H1 (cell line): Measurements from ENCODE around the gene ABTB1. TPM values are rescaled to one million over a fixed set of nuclear protein-coding genes. Genes with fewer than 3 reads are reported as not detected.

Source experiments
- CTCF ChIA-PET: fragments of 300-600 bp; sonication (Branson Sonifier 250); formaldehyde crosslinking; loops from one replicate; lab custom pipeline; 2021; ENCODE audit not compliant: partially characterized antibody; lab: Charles Lee
- POLR2A ChIA-PET: fragments of 300-600 bp; sonication (Branson Sonifier 250); formaldehyde crosslinking; loops from one replicate; lab custom pipeline; 2021; ENCODE audit warnings: inconsistent platforms; ENCODE audit not compliant: partially characterized antibody; lab: Charles Lee
- DNase-seq, 2 experiments: peaks; one replicate each; pipeline versions ENCODE4 v3.0.0 to v3.0.0-alpha.2; 2010 to 2022; ENCODE audit warnings: low spot score in 2 of 2, low read depth in 1 of 2, mixed read lengths in 1 of 2
- FAIRE-seq: peaks from 2 replicates; lab custom pipeline; 2011; peaks lifted over from hg19 to GRCh38; lab: Jason Lieb, UNC
- H2AFZ ChIP-seq: 2 replicates; pipeline ENCODE4 v1.8.1; 2012; ENCODE audit warnings: low read length, inconsistent platforms
- H2AK5ac ChIP-seq: 2 replicates; pipeline ENCODE4 v1.6.1; 2013; ENCODE audit warnings: low read depth, low read length
- H2BK120ac ChIP-seq: replicated peaks from 2 replicates; pipeline ENCODE3; 2013; ENCODE audit warnings: low read depth, low read length, inconsistent platforms
- H2BK12ac ChIP-seq: 2 replicates; pipeline ENCODE4 v1.6.1; 2013; ENCODE audit warnings: low read depth, low read length
- H2BK15ac ChIP-seq: 2 replicates; pipeline ENCODE4 v1.6.1; 2013; ENCODE audit warnings: low read length
- H2BK20ac ChIP-seq: 2 replicates; pipeline ENCODE4 v1.6.1; 2013; ENCODE audit warnings: low read length
- H2BK5ac ChIP-seq: 2 replicates; pipeline ENCODE4 v1.6.1; 2013; ENCODE audit warnings: low read depth, low read length
- H3K14ac ChIP-seq: 2 replicates; pipeline ENCODE4 v1.6.1; 2013; ENCODE audit warnings: inconsistent platforms; ENCODE audit not compliant: insufficient read length
- H3K18ac ChIP-seq: 2 replicates; pipeline ENCODE4 v1.6.1; 2013; ENCODE audit warnings: low read length; ENCODE audit errors: extremely low read depth
- H3K23ac ChIP-seq: 2 replicates; pipeline ENCODE4 v1.6.1; 2013; ENCODE audit warnings: inconsistent platforms; ENCODE audit not compliant: insufficient read length
- H3K23me2 ChIP-seq: 2 replicates; pipeline ENCODE4 v1.6.1; 2013; ENCODE audit warnings: low read depth, low read length
- H3K27ac ChIP-seq: 2 replicates; pipeline ENCODE4 v1.6.1; 2011; ENCODE audit warnings: low read depth, low read length, inconsistent platforms
- H3K27me3 ChIP-seq, 4 experiments: replicated peaks in 1 of 4; 1 replicate in 1 of 4; 2 replicates in 3 of 4; pipeline versions ENCODE4 v1.6.1 to v1.8.1; 2011 to 2013; ENCODE audit warnings: low read length in 3 of 4, mild to moderate bottlenecking in 3 of 4, inconsistent platforms in 2 of 4, mixed read lengths in 2 of 4, moderate library complexity in 1 of 4; ENCODE audit not compliant: control insufficient read depth in 3 of 4, insufficient read depth in 3 of 4; ENCODE audit errors: extremely low read depth in 1 of 4
- H3K36me3 ChIP-seq, 4 experiments: 2 replicates each; pipeline versions ENCODE4 v1.6.1 to v1.8.1; 2011 to 2013; ENCODE audit warnings: mild to moderate bottlenecking in 4 of 4, low read length in 3 of 4, moderate library complexity in 2 of 4, control low read depth in 1 of 4, inconsistent platforms in 1 of 4; ENCODE audit not compliant: insufficient read depth in 4 of 4, control insufficient read depth in 2 of 4
- H3K4ac ChIP-seq: replicated peaks from 2 replicates; pipeline ENCODE3; 2013; ENCODE audit warnings: low read length, low read depth, mixed read lengths, inconsistent platforms; ENCODE audit not compliant: insufficient read length
- H3K4me1 ChIP-seq, 4 experiments: replicated peaks in 1 of 4; 1 replicate in 1 of 4; 2 replicates in 3 of 4; pipeline versions ENCODE4 v1.6.1 to v1.8.1; 2011 to 2013; ENCODE audit warnings: low read length in 3 of 4, inconsistent platforms in 2 of 4, mixed read lengths in 1 of 4; ENCODE audit not compliant: insufficient read depth in 4 of 4, control insufficient read depth in 3 of 4
- H3K4me2 ChIP-seq, 2 experiments: 2 replicates each; pipeline versions ENCODE4 v1.6.1 to v1.8.1; 2011 to 2013; ENCODE audit warnings: low read depth in 2 of 2, low read length in 2 of 2, control low read depth in 1 of 2, inconsistent platforms in 1 of 2, mild to moderate bottlenecking in 1 of 2; ENCODE audit not compliant: insufficient read depth in 1 of 2
- H3K4me3 ChIP-seq, 4 experiments: fragments of 200-600, 300-600 bp in 1 of 4; sonication (generic), shearing (Covaris generic), sonication (Bioruptor Twin) in 1 of 4; 2 replicates each; pipeline versions ENCODE4 v1.5.1 to v1.8.1; 2011 to 2016; ENCODE audit warnings: low read length in 4 of 4, low read depth in 3 of 4, control low read depth in 2 of 4, inconsistent platforms in 2 of 4, mild to moderate bottlenecking in 2 of 4, mixed read lengths in 1 of 4, moderate library complexity in 1 of 4; ENCODE audit not compliant: insufficient read depth in 2 of 4; ENCODE audit errors: extremely low read depth in 1 of 4
- H3K56ac ChIP-seq: replicated peaks from 2 replicates; pipeline ENCODE3; 2013; ENCODE audit warnings: low read depth, mild to moderate bottlenecking, mixed read lengths, low read length, inconsistent platforms; ENCODE audit not compliant: insufficient read length
- H3K79me1 ChIP-seq: 2 replicates; pipeline ENCODE4 v1.6.1; 2013; ENCODE audit warnings: low read depth, low read length, control low read depth
- H3K79me2 ChIP-seq, 2 experiments: 2 replicates each; pipeline versions ENCODE4 v1.6.1 to v1.8.1; 2012 to 2013; ENCODE audit warnings: low read length in 2 of 2, mild to moderate bottlenecking in 2 of 2, inconsistent platforms in 1 of 2; ENCODE audit not compliant: insufficient read depth in 2 of 2, control insufficient read depth in 1 of 2
- H3K9ac ChIP-seq, 4 experiments: replicated peaks in 1 of 4; 1 replicate in 1 of 4; 2 replicates in 3 of 4; pipeline versions ENCODE4 v1.6.1 to v1.8.1; 2011 to 2013; ENCODE audit warnings: low read depth in 3 of 4, low read length in 3 of 4, control low read depth in 2 of 4, mild to moderate bottlenecking in 2 of 4, moderate library complexity in 2 of 4, inconsistent platforms in 1 of 4; ENCODE audit errors: extremely low read depth in 1 of 4
- H3K9me3 ChIP-seq, 2 experiments: 2 replicates each; pipeline versions ENCODE4 v1.6.1 to v1.8.1; 2012 to 2013; ENCODE audit warnings: mild to moderate bottlenecking in 2 of 2, moderate library complexity in 2 of 2, control low read depth in 1 of 2, inconsistent platforms in 1 of 2, low read depth in 1 of 2, low read length in 1 of 2, mixed read lengths in 1 of 2; ENCODE audit not compliant: insufficient read depth in 2 of 2
- H4K20me1 ChIP-seq, 2 experiments: replicated peaks in 1 of 2; 2 replicates each; pipeline versions ENCODE3 to v1.8.1; 2011 to 2013; ENCODE audit warnings: inconsistent platforms in 2 of 2, low read length in 2 of 2, mild to moderate bottlenecking in 1 of 2; ENCODE audit not compliant: insufficient read depth in 2 of 2, control insufficient read depth in 1 of 2
- H4K5ac ChIP-seq: 2 replicates; pipeline ENCODE4 v1.6.1; 2013; ENCODE audit warnings: low read length, low read depth, mixed read lengths, inconsistent platforms; ENCODE audit not compliant: insufficient read length
- H4K8ac ChIP-seq: 2 replicates; pipeline ENCODE4 v1.8.0; 2013; ENCODE audit warnings: mild to moderate bottlenecking, moderate library complexity, low read length, inconsistent platforms; ENCODE audit not compliant: insufficient read depth; ENCODE audit errors: extremely low read depth
- H4K91ac ChIP-seq: replicated peaks from 2 replicates; pipeline ENCODE3; 2013; ENCODE audit warnings: low read length, mixed read lengths, inconsistent platforms; ENCODE audit not compliant: insufficient read length
- BACH1 ChIP-seq: IDR thresholded peaks from 2 replicates; pipeline ENCODE4 v1.6.1; 2012; ENCODE audit warnings: low read length, improper control_type of control experiment
- BRCA1 ChIP-seq: IDR thresholded peaks from 2 replicates; pipeline ENCODE4 v1.6.1; 2012; ENCODE audit warnings: low read depth, low read length, improper control_type of control experiment
- CBX8 ChIP-seq: fragments of 300-800, 300-1000 bp; sonication (generic); IDR thresholded peaks from 2 replicates; pipeline ENCODE4 v1.7.1; 2016; ENCODE audit warnings: low read depth, low read length, borderline replicate concordance
- FOSL1 ChIP-seq: IDR thresholded peaks from 2 replicates; pipeline ENCODE4 v1.6.1; 2011; ENCODE audit warnings: mild to moderate bottlenecking, low read depth, low read length, moderate library complexity; ENCODE audit not compliant: insufficient read depth
- JUND ChIP-seq: IDR thresholded peaks from 2 replicates; pipeline ENCODE4 v1.6.1; 2011; ENCODE audit warnings: mild to moderate bottlenecking, improper control_type of control experiment, low read length
- NANOG ChIP-seq: IDR thresholded peaks from 2 replicates; pipeline ENCODE4 v1.6.1; 2011; ENCODE audit warnings: low read length, low read depth, mild to moderate bottlenecking, inconsistent platforms; ENCODE audit not compliant: insufficient read depth, poor library complexity, severe bottlenecking
- POU5F1 ChIP-seq: IDR thresholded peaks from 2 replicates; pipeline ENCODE4 v1.6.1; 2011; ENCODE audit warnings: low read depth, mild to moderate bottlenecking, low read length, moderate library complexity
- SIN3A ChIP-seq, 2 experiments: IDR thresholded peaks in 1 of 2; conservative IDR thresholded peaks in 1 of 2; 2 replicates each; pipeline ENCODE4 v1.6.1; 2011 to 2012; ENCODE audit warnings: low read length in 2 of 2, improper control_type of control experiment in 1 of 2, low read depth in 1 of 2, mild to moderate bottlenecking in 1 of 2
- SIRT6 ChIP-seq: IDR thresholded peaks from one replicate; pipeline ENCODE4 v1.7.1; 2012; ENCODE audit warnings: low read length, inconsistent platforms
- TAF7 ChIP-seq: optimal IDR thresholded peaks from 2 replicates; pipeline ENCODE3; 2011; ENCODE audit warnings: low read depth, mild to moderate bottlenecking, inconsistent platforms, low read length, moderate library complexity, borderline replicate concordance
- TCF12 ChIP-seq: IDR thresholded peaks from 2 replicates; pipeline ENCODE4 v1.6.1; 2011; ENCODE audit warnings: low read depth, mild to moderate bottlenecking, low read length
- WGBS, 2 experiments: shearing (Covaris generic) in 1 of 2; methylation state at CpG; one replicate each; pipeline versions ENCODE4 v1.1.6 to v1.1.7; 2013 to 2015; ENCODE audit warnings: low lambda C conversion rate in 2 of 2, mixed read lengths in 2 of 2, inconsistent platforms in 1 of 2, low coverage in 1 of 2, missing lambda C conversion rate in 1 of 2; ENCODE audit not compliant: insufficient replicate concordance in 2 of 2, insufficient coverage in 1 of 2, insufficient read length in 1 of 2; ENCODE audit errors: extremely low coverage in 1 of 2, missing lambda C conversion rate in 1 of 2; 5-methylcytosine and 5-hydroxymethylcytosine counted together
- polyA plus RNA-seq, 7 experiments: library from polyadenylated mRNA; depleted of rRNA in 3 of 7; stranded (reverse) in 5 of 7; unstranded in 2 of 7; fragments of >200 nt in 5 of 7; fragments of 200-250 nt in 2 of 7; gene quantifications; 1 replicate in 5 of 7; 2 replicates in 1 of 7; 4 replicates in 1 of 7; pipeline versions ENCODE4 v1.2.1 to v1.2.3, GENCODE V29; 2011 to 2013; ENCODE audit warnings: missing spikeins in 2 of 7, mixed read lengths in 2 of 7
- total RNA-seq: library from RNA; stranded (reverse); fragmentation: NEBNext Ultra II Directional; extraction: Animal tissue kit (Norgen Biotek cat#: 25700); gene quantifications from 2 replicates; pipeline ENCODE4 v1.2.1, GENCODE V29; 2021
- TF ChIP-seq, protein P1 (sequence below): IDR thresholded peaks from 2 replicates; pipeline ENCODE4 v1.6.1; 2011; ENCODE audit warnings: low read depth, mild to moderate bottlenecking, low read length; ENCODE audit not compliant: insufficient read depth

Gene ABTB1
- total and polyA plus RNA-seq, 2 of the 8 experiments (the other 6 are each of a cell fraction or from before 2014, with no cell fraction given) = 7.1 to 9.4 TPM

DNA sequence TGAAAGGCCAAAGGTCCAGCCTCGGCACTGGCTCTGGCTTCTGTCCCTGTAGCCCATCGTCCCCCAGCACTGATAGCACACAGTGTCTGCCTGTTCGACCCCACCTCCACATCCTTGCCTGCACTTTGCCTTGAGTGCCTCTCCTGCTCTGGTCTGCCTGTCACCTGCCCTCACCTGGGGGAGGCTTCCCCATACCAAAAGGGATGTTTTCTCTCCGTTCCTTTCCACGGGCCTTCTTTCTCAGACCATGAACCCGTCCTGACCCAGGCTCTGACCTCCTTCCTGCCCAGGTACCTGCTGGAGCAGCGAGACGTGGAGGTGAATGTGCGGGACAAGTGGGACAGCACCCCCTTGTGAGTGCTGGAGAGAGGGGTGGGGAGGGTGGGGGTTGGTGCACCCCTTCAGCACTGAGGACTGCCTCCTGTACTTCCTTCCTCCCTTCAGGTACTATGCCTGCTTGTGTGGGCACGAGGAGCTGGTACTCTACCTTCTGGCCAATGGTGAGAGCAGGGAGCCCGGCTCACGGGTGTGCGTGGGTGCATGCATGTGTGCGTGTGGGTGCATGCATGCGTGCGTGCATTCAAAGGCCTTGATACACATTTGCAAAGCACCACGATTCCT is 1.5 kb downstream of the ABTB1 start:
- Histone ChIP-seq H4K5ac (no peak overlapping the region), H3K27me3 (no peaks in the 10 kb centered on the region; a peak in 2 of 7 replicates), H3K23me2 (peaks cover 12% of the 10 kb centered on the region; the same call in 1 of the 2 replicates), H2AFZ (no peak overlapping the region), H3K14ac (no peak overlapping the region), H3K79me2 (no peaks in the 10 kb centered on the region), H3K27ac (no peak overlapping the region), H3K4me1 (peaks cover 0 to 14% (median 10%) of the 10 kb centered on the region in 4 experiments; a peak in 6 of 7 replicates), H2BK5ac (no peak overlapping the region), H4K91ac (no peak overlapping the region), H3K18ac (no peak overlapping the region), H2BK120ac (no peak overlapping the region), H3K4ac (peak overlapping the region; percentile 44), H3K4me2 (peak overlapping the region; percentile 87 to 97), H3K9ac (no peak overlapping the region), H3K79me1 (no peaks in the 10 kb centered on the region), H2AK5ac (no peak overlapping the region), H2BK15ac (peak overlapping the region; percentile 84; the same call in 1 of the 2 replicates), H2BK20ac (0 out of 2 replicates have a peak overlapping the region, but pooled peaks have one; percentile 13), H3K23ac (no peak overlapping the region), H3K56ac (no peak overlapping the region), H3K36me3 (no peaks in the 10 kb centered on the region), H4K20me1 (no peaks in the 10 kb centered on the region), H2BK12ac (0 out of 2 replicates have a peak overlapping the region, but pooled peaks have one; percentile 53), H3K9me3 (no peaks in the 10 kb centered on the region), H3K4me3 (peak overlapping the region in 1 of 4 experiments; percentile 98; a peak in 3 of 8 replicates), H4K8ac (no peak overlapping the region)
- 82% methylated on average over 16 of the region's 17 CpGs; no CpG with 5 or more reads in 1 of the 2 experiments for WGBS, 2 experiments
- DNase-seq (no peak), FAIRE-seq (no peak)
- ChIA-PET CTCF (interaction anchor here (0.7 to 1.2 kb wide), 2 partner anchors 17 to 158 kb away, joined by 3 to 4 read pairs; no protein-coding TSS in a partner anchor), POLR2A (no interaction called here)
- TF ChIP-seq NANOG = no peak
- TF ChIP-seq TAF7 = no peak
- no peak for TF ChIP-seq JUND
- TF ChIP-seq, protein P1, sequence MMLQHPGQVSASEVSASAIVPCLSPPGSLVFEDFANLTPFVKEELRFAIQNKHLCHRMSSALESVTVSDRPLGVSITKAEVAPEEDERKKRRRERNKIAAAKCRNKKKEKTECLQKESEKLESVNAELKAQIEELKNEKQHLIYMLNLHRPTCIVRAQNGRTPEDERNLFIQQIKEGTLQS = no peak
- TF ChIP-seq TCF12 = no peak
- TF ChIP-seq BRCA1 = no peak
- TF ChIP-seq SIRT6 = no peak
- TF ChIP-seq FOSL1 = no peak
- TF ChIP-seq BACH1 = no peak
- no peak for TF ChIP-seq POU5F1
- TF ChIP-seq CBX8 = no peak
- TF ChIP-seq SIN3A (conservative IDR thresholded peaks at IDR 0.05 in 1 of 2, IDR thresholded peaks at IDR 0.05 in 1 of 2; ENCODE audit: low read depth in 1 of 2, low read length in 2 of 2) = no peak
